WTC11 (cell line): ENCODE data around the gene ADAMTS19. TPM values are rescaled to one million over a fixed set of nuclear protein-coding genes. Genes with fewer than 3 reads are reported as not detected.

Experiments
- ATAC-seq: fragments of 200-7000 bp; cut with Tn5 transposase; 2 replicates; pipeline ENCODE4 v1.10.0; 2021; ENCODE audit warnings: mild to moderate bottlenecking, moderate library complexity
- CTCF ChIA-PET: fragments of 300-600 bp; sonication (Branson Sonifier 250); formaldehyde crosslinking; loops from one replicate; lab custom pipeline; 2021; ENCODE audit warnings: antibody characterized with exemption; lab: Charles Lee
- POLR2A ChIA-PET: fragments of 350-600 bp; sonication (Branson Sonifier 250); formaldehyde crosslinking; loops from one replicate; lab custom pipeline; 2021; ENCODE audit warnings: antibody characterized with exemption; lab: Charles Lee
- DNase-seq: peaks from one replicate; pipeline ENCODE4 v3.0.0; 2021; ENCODE audit warnings: low spot score
- H3K27ac Mint-ChIP-seq: 2 replicates; pipeline ENCODE4 v1.8.0; 2021; ENCODE audit warnings: mixed read lengths
- H3K27me3 Mint-ChIP-seq: 2 replicates; pipeline ENCODE4 v1.8.0; 2021; ENCODE audit warnings: low read depth, mild to moderate bottlenecking, moderate library complexity, mixed read lengths
- H3K36me3 Mint-ChIP-seq: 2 replicates; pipeline ENCODE4 v1.8.0; 2021; ENCODE audit warnings: mixed read lengths
- H3K4me1 Mint-ChIP-seq: 2 replicates; pipeline ENCODE4 v1.8.0; 2022; ENCODE audit warnings: mixed read lengths
- H3K4me3 Mint-ChIP-seq: 2 replicates; pipeline ENCODE4 v1.8.0; 2021; ENCODE audit warnings: mild to moderate bottlenecking, moderate library complexity, mixed read lengths
- H3K9me3 Mint-ChIP-seq: 2 replicates; pipeline ENCODE4 v1.8.0; 2021; ENCODE audit warnings: mixed read lengths
- CREB1 ChIP-seq: sonication (generic); formaldehyde crosslinking; IDR thresholded peaks from 2 replicates; pipeline ENCODE4 v1.8.0; 2023; ENCODE audit warnings: mild to moderate bottlenecking, missing genetic modification reagents
- ELF4 ChIP-seq: sonication (generic); formaldehyde crosslinking; IDR thresholded peaks from 2 replicates; pipeline ENCODE4 v1.8.1; 2022; ENCODE audit warnings: low read depth, mild to moderate bottlenecking, moderate library complexity, missing genetic modification reagents
- FOXJ3 ChIP-seq: sonication (generic); formaldehyde crosslinking; IDR thresholded peaks from 2 replicates; pipeline ENCODE4 v1.9.0; 2021; ENCODE audit warnings: missing genetic modification reagents, mild to moderate bottlenecking, borderline replicate concordance
- IRF2 ChIP-seq: sonication (generic); formaldehyde crosslinking; IDR thresholded peaks from 2 replicates; pipeline ENCODE4 v1.8.0; 2022; ENCODE audit warnings: low read depth, missing genetic modification reagents, borderline replicate concordance
- JAZF1 ChIP-seq: fragments of 250-450 bp; sonication (Bioruptor Pico); IDR thresholded peaks from 2 replicates; pipeline ENCODE4 v1.9.0; 2021; ENCODE audit warnings: moderate library complexity, mild to moderate bottlenecking, inconsistent platforms
- JUN ChIP-seq: sonication (generic); formaldehyde crosslinking; IDR thresholded peaks from 2 replicates; pipeline ENCODE4 v1.8.0; 2023; ENCODE audit warnings: mild to moderate bottlenecking, missing genetic modification reagents
- KAT7 ChIP-seq: sonication (generic); formaldehyde crosslinking; IDR thresholded peaks from 2 replicates; pipeline ENCODE4 v1.8.1; 2023; ENCODE audit warnings: missing genetic modification reagents, mild to moderate bottlenecking, borderline replicate concordance
- NFYB ChIP-seq: sonication (generic); formaldehyde crosslinking; conservative IDR thresholded peaks from 2 replicates; pipeline ENCODE4 v1.8.0; 2022; ENCODE audit warnings: low read depth, missing genetic modification reagents
- NR1H2 ChIP-seq: sonication (generic); formaldehyde crosslinking; IDR thresholded peaks from 2 replicates; pipeline ENCODE4 v1.9.0; 2021; ENCODE audit warnings: mild to moderate bottlenecking, moderate library complexity, missing genetic modification reagents
- PRRX2 ChIP-seq: fragments of 250-450 bp; sonication (Bioruptor Pico); IDR thresholded peaks from 2 replicates; pipeline ENCODE4 v1.8.0; 2021; ENCODE audit warnings: mild to moderate bottlenecking
- TCF7 ChIP-seq: sonication (generic); formaldehyde crosslinking; IDR thresholded peaks from 2 replicates; pipeline ENCODE4 v1.8.0; 2022; ENCODE audit warnings: mild to moderate bottlenecking, low read depth, missing genetic modification reagents, moderate library complexity
- TP53 ChIP-seq: sonication (generic); formaldehyde crosslinking; IDR thresholded peaks from 2 replicates; pipeline ENCODE4 v1.8.1; 2023; ENCODE audit warnings: mild to moderate bottlenecking, missing genetic modification reagents
- ZBTB21 ChIP-seq: sonication (generic); formaldehyde crosslinking; IDR thresholded peaks from 2 replicates; pipeline ENCODE4 v1.8.1; 2023; ENCODE audit warnings: mild to moderate bottlenecking, missing genetic modification reagents, borderline replicate concordance
- ZNF219 ChIP-seq: sonication (generic); formaldehyde crosslinking; IDR thresholded peaks from 2 replicates; pipeline ENCODE4 v1.8.0; 2023; ENCODE audit warnings: missing genetic modification reagents, mild to moderate bottlenecking, borderline replicate concordance
- ZNF416 ChIP-seq: fragments of 250-450 bp; sonication (Bioruptor Pico); IDR thresholded peaks from 2 replicates; pipeline ENCODE4 v1.9.0; 2021; ENCODE audit warnings: mild to moderate bottlenecking, inconsistent platforms
- ZNF671 ChIP-seq: fragments of 250-450 bp; sonication (Bioruptor Pico); IDR thresholded peaks from 2 replicates; pipeline ENCODE4 v1.8.0; 2021; ENCODE audit warnings: mild to moderate bottlenecking
- total RNA-seq: library from RNA; stranded (reverse); gene quantifications from 3 replicates; pipeline ENCODE4 v1.2.3, GENCODE V29; 2021
- TF ChIP-seq, protein P1 (sequence below): fragments of 250-450 bp; sonication (Bioruptor Pico); IDR thresholded peaks from 2 replicates; pipeline ENCODE4 v1.9.0; 2021; ENCODE audit warnings: mild to moderate bottlenecking
- TF ChIP-seq, protein P2 (sequence below): sonication (generic); formaldehyde crosslinking; IDR thresholded peaks from 2 replicates; pipeline ENCODE4 v1.8.0; 2023; ENCODE audit warnings: mild to moderate bottlenecking, missing genetic modification reagents
- TF ChIP-seq, protein P3 (sequence below): fragments of 250-450 bp; sonication (Bioruptor Pico); IDR thresholded peaks from 2 replicates; pipeline ENCODE4 v2.1.2; 2022; ENCODE audit warnings: mild to moderate bottlenecking, moderate library complexity
- TF ChIP-seq, protein P4 (sequence below): sonication (generic); formaldehyde crosslinking; IDR thresholded peaks from 2 replicates; pipeline ENCODE4 v1.8.1; 2022; ENCODE audit warnings: missing genetic modification reagents, borderline replicate concordance
- TF ChIP-seq, protein P5 (sequence below): fragments of 200-600 bp; IDR thresholded peaks from 2 replicates; pipeline ENCODE4 v1.8.0; 2022; ENCODE audit warnings: antibody characterized with exemption
- TF ChIP-seq, protein P6 (sequence below): sonication (generic); formaldehyde crosslinking; IDR thresholded peaks from 2 replicates; pipeline ENCODE4 v1.8.1; 2022; ENCODE audit warnings: mild to moderate bottlenecking, missing genetic modification reagents, moderate library complexity, borderline replicate concordance
- TF ChIP-seq, protein P7 (sequence below): sonication (generic); formaldehyde crosslinking; IDR thresholded peaks from 2 replicates; pipeline ENCODE4 v1.8.1; 2023; ENCODE audit warnings: mild to moderate bottlenecking, missing genetic modification reagents

ADAMTS19 gene
- total RNA-seq, 1 experiment from 2014 or later, result 28.0 TPM

DNA sequence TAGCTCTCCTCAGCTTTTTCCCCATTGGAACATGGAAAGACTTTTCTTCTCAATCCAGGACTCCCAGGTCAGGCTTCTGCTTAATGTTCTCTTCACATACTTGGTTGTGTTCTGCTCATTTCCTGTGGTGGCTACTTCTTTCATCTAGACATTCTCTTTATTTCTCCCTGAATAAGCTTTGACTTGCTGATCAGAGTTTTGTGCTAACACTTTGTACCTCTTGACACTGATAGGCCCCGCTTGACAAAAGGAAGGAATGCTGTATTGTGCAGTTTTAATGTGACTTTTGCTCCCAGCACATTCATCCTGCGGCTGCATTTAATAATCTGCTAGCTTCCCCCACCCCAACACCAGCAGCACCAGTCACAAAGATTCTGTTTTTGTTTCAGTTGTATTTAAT, 196.9 kb downstream of the ADAMTS19 start (continued):
- no peak for TF ChIP-seq ZBTB21 (CRISPR knock-in tag)
- TF ChIP-seq IRF2 (CRISPR knock-in tag), result no peak
- no peak for TF ChIP-seq TP53 (CRISPR knock-in tag)
- TF ChIP-seq, protein P1, sequence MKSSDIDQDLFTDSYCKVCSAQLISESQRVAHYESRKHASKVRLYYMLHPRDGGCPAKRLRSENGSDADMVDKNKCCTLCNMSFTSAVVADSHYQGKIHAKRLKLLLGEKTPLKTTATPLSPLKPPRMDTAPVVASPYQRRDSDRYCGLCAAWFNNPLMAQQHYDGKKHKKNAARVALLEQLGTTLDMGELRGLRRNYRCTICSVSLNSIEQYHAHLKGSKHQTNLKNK (CRISPR knock-in tag), result no peak
- TF ChIP-seq CREB1, result no peak
- TF ChIP-seq NFYB (CRISPR knock-in tag), result no peak

DNA sequence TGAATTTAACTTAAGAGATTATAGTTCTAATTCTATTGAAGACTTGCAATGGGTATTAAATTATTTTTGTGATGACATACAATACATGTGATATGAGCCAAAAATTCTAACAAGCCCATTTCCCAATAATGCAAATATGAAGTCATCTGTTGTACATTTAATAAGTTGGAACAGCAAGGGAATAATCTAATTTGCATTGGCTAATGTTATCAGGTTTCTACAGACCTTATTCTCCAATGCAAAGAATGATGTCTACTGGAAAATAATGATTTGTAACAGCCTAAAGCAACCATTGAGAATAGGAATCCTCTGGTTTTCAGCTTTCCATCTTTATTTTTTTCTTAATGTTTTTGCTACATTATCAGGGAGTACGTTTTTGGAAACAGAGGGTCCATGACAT, 198.7 kb downstream of the ADAMTS19 start:
- Mint-ChIP-seq H3K4me1 (peaks cover 9% of the 10 kb centered on the region), H3K27me3 (no peaks in the 10 kb centered on the region), H3K27ac (no peak overlapping the region), H3K36me3 (peaks cover 4% of the 10 kb centered on the region), H3K9me3 (no peaks in the 10 kb centered on the region), H3K4me3 (no peak overlapping the region)
- ChIA-PET POLR2A (no interaction called here), CTCF (no interaction called here)
- DNase-seq (no peak), ATAC-seq (no peak)
- TF ChIP-seq, protein P2, sequence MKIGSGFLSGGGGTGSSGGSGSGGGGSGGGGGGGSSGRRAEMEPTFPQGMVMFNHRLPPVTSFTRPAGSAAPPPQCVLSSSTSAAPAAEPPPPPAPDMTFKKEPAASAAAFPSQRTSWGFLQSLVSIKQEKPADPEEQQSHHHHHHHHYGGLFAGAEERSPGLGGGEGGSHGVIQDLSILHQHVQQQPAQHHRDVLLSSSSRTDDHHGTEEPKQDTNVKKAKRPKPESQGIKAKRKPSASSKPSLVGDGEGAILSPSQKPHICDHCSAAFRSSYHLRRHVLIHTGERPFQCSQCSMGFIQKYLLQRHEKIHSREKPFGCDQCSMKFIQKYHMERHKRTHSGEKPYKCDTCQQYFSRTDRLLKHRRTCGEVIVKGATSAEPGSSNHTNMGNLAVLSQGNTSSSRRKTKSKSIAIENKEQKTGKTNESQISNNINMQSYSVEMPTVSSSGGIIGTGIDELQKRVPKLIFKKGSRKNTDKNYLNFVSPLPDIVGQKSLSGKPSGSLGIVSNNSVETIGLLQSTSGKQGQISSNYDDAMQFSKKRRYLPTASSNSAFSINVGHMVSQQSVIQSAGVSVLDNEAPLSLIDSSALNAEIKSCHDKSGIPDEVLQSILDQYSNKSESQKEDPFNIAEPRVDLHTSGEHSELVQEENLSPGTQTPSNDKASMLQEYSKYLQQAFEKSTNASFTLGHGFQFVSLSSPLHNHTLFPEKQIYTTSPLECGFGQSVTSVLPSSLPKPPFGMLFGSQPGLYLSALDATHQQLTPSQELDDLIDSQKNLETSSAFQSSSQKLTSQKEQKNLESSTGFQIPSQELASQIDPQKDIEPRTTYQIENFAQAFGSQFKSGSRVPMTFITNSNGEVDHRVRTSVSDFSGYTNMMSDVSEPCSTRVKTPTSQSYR (CRISPR knock-in tag), result no peak
- TF ChIP-seq NR1H2 (no peak), ZNF416 (CRISPR knock-in tag) (no peak), TCF7 (CRISPR knock-in tag) (no peak), JUN (CRISPR knock-in tag) (no peak), ELF4 (CRISPR knock-in tag) (no peak), ZNF671 (CRISPR knock-in tag) (no peak)
- TF ChIP-seq, protein P3, sequence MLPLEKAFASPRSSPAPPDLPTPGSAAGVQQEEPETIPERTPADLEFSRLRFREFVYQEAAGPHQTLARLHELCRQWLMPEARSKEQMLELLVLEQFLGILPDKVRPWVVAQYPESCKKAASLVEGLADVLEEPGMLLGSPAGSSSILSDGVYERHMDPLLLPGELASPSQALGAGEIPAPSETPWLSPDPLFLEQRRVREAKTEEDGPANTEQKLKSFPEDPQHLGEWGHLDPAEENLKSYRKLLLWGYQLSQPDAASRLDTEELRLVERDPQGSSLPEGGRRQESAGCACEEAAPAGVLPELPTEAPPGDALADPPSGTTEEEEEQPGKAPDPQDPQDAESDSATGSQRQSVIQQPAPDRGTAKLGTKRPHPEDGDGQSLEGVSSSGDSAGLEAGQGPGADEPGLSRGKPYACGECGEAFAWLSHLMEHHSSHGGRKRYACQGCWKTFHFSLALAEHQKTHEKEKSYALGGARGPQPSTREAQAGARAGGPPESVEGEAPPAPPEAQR, result no peak
- TF ChIP-seq, protein P4, sequence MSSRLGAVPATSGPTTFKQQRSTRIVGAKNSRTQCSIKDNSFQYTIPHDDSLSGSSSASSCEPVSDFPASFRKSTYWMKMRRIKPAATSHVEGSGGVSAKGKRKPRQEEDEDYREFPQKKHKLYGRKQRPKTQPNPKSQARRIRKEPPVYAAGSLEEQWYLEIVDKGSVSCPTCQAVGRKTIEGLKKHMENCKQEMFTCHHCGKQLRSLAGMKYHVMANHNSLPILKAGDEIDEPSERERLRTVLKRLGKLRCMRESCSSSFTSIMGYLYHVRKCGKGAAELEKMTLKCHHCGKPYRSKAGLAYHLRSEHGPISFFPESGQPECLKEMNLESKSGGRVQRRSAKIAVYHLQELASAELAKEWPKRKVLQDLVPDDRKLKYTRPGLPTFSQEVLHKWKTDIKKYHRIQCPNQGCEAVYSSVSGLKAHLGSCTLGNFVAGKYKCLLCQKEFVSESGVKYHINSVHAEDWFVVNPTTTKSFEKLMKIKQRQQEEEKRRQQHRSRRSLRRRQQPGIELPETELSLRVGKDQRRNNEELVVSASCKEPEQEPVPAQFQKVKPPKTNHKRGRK (CRISPR knock-in tag), result no peak
- TF ChIP-seq, protein P5, sequence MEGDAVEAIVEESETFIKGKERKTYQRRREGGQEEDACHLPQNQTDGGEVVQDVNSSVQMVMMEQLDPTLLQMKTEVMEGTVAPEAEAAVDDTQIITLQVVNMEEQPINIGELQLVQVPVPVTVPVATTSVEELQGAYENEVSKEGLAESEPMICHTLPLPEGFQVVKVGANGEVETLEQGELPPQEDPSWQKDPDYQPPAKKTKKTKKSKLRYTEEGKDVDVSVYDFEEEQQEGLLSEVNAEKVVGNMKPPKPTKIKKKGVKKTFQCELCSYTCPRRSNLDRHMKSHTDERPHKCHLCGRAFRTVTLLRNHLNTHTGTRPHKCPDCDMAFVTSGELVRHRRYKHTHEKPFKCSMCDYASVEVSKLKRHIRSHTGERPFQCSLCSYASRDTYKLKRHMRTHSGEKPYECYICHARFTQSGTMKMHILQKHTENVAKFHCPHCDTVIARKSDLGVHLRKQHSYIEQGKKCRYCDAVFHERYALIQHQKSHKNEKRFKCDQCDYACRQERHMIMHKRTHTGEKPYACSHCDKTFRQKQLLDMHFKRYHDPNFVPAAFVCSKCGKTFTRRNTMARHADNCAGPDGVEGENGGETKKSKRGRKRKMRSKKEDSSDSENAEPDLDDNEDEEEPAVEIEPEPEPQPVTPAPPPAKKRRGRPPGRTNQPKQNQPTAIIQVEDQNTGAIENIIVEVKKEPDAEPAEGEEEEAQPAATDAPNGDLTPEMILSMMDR, result no peak

DNA sequence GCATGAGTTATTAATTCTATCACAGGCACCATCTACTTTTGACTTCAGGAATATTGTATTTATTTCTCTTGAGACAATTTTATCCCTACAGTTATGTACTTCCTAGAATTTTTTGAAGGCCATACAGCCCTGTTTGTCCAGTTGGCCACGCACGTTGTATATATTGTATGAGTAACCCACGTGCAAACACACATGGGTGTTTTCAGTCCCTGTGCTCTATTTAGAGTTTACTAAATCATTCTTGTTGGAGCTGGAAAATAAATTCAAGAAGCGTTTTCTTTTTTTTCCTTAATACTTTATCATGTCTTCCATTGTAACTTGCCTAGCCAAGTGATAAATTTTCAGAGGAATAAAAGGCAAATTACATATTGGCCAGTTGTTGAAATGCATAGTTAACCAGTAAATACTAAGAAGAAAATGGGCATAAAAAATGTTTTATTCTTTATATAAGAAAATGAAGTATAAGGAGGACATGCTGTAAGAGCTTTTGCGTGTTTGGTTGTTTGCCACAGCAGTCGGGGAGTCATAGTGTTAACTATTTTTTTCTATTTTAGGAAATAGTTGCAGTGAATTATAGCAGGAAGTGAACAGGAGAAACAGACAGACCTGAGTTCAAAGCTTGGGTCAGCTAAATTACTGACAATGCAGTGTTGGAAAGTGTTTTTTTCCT, 201.4 kb downstream of the ADAMTS19 start:
- no peak for ATAC-seq
- no peaks in the 10 kb centered on the region for H3K9me3 Mint-ChIP-seq
- CTCF ChIA-PET, result no interaction called here
- TF ChIP-seq, protein P6, sequence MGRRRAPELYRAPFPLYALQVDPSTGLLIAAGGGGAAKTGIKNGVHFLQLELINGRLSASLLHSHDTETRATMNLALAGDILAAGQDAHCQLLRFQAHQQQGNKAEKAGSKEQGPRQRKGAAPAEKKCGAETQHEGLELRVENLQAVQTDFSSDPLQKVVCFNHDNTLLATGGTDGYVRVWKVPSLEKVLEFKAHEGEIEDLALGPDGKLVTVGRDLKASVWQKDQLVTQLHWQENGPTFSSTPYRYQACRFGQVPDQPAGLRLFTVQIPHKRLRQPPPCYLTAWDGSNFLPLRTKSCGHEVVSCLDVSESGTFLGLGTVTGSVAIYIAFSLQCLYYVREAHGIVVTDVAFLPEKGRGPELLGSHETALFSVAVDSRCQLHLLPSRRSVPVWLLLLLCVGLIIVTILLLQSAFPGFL (CRISPR knock-in tag), result no peak
- TF ChIP-seq PRRX2 (CRISPR knock-in tag), result no peak
- TF ChIP-seq FOXJ3 (CRISPR knock-in tag), result no peak
- no peak for TF ChIP-seq ELF4 (CRISPR knock-in tag)
- TF ChIP-seq, protein P7, sequence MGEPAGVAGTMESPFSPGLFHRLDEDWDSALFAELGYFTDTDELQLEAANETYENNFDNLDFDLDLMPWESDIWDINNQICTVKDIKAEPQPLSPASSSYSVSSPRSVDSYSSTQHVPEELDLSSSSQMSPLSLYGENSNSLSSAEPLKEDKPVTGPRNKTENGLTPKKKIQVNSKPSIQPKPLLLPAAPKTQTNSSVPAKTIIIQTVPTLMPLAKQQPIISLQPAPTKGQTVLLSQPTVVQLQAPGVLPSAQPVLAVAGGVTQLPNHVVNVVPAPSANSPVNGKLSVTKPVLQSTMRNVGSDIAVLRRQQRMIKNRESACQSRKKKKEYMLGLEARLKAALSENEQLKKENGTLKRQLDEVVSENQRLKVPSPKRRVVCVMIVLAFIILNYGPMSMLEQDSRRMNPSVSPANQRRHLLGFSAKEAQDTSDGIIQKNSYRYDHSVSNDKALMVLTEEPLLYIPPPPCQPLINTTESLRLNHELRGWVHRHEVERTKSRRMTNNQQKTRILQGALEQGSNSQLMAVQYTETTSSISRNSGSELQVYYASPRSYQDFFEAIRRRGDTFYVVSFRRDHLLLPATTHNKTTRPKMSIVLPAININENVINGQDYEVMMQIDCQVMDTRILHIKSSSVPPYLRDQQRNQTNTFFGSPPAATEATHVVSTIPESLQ (CRISPR knock-in tag), result no peak
- TF ChIP-seq KAT7 (CRISPR knock-in tag), result no peak
- TF ChIP-seq ZNF219 (CRISPR knock-in tag), result no peak
- TF ChIP-seq JAZF1 (CRISPR knock-in tag), result no peak

More for the DNA sequence above, 201.4 kb downstream of the ADAMTS19 start:
- H3K4me3 Mint-ChIP-seq, result no peak overlapping the region
- POLR2A ChIA-PET, result no interaction called here
- no peaks in the 10 kb centered on the region for H3K27me3 Mint-ChIP-seq
- H3K36me3 Mint-ChIP-seq, result peaks cover 7% of the 10 kb centered on the region
- no peak overlapping the region for H3K27ac Mint-ChIP-seq
- peaks cover 6% of the 10 kb centered on the region for H3K4me1 Mint-ChIP-seq
- no peak for DNase-seq
